OCI-LY1 (cell line): Measurements from ENCODE around the gene NDC80.
"Not testable (repeated sequence)": the region's sequence is repeated elsewhere in the genome, so short reads cannot be mapped to it uniquely, and the experiment has no call there.

Source experiments
- H2AFZ ChIP-seq: fragments of 200-600 bp; sonication (generic), shearing (Covaris generic); 2 replicates; pipeline ENCODE4 v1.6.0; 2014; ENCODE audit warnings: antibody characterized with exemption, mild to moderate bottlenecking, low read length
- H3F3A ChIP-seq: fragments of 200-600 bp; sonication (generic), shearing (Covaris generic); 2 replicates; pipeline ENCODE4 v1.6.0; 2014; ENCODE audit warnings: mild to moderate bottlenecking, antibody characterized with exemption, low read length, moderate library complexity; ENCODE audit not compliant: insufficient read depth
- H3K27ac ChIP-seq: fragments of 200-600 bp; sonication (generic); 2 replicates; pipeline ENCODE4 v1.5.1; 2014; ENCODE audit warnings: low read length, mixed run types, mild to moderate bottlenecking, low read depth; ENCODE audit not compliant: poor library complexity, severe bottlenecking
- H3K27me3 ChIP-seq: fragments of 200-600 bp; sonication (generic); 2 replicates; pipeline ENCODE4 v1.6.0; 2014; ENCODE audit warnings: antibody characterized with exemption, mild to moderate bottlenecking, low read length, moderate library complexity; ENCODE audit not compliant: insufficient read depth
- H3K36me3 ChIP-seq: fragments of 200-600 bp; sonication (generic); 2 replicates; pipeline ENCODE4 v1.6.1; 2014; ENCODE audit warnings: mild to moderate bottlenecking, antibody characterized with exemption, low read length, moderate library complexity, mixed read lengths; ENCODE audit not compliant: insufficient read depth
- H3K4me1 ChIP-seq: fragments of 200-600 bp; sonication (generic); 2 replicates; pipeline ENCODE4 v1.5.1; 2014; ENCODE audit warnings: mild to moderate bottlenecking, low read length, moderate library complexity; ENCODE audit not compliant: insufficient read depth, severe bottlenecking
- H3K4me2 ChIP-seq: fragments of 200-600 bp; sonication (generic), shearing (Covaris generic); 2 replicates; pipeline ENCODE4 v1.6.1; 2014; ENCODE audit warnings: low read length
- H3K4me3 ChIP-seq: fragments of 200-600 bp; sonication (generic); 2 replicates; pipeline ENCODE4 v1.5.1; 2014; ENCODE audit warnings: low read length, low read depth, mild to moderate bottlenecking, mixed read lengths; ENCODE audit not compliant: poor library complexity, severe bottlenecking
- H3K79me2 ChIP-seq: fragments of 200-600 bp; shearing (Covaris generic); 2 replicates; pipeline ENCODE4 v1.6.1; 2016; ENCODE audit warnings: mixed run types, low read length, mixed read lengths; ENCODE audit not compliant: insufficient read depth
- H3K9ac ChIP-seq: fragments of 200-600 bp; sonication (generic), shearing (Covaris generic); 2 replicates; pipeline ENCODE4 v1.6.1; 2014; ENCODE audit warnings: mild to moderate bottlenecking, low read length, mixed read lengths
- H3K9me2 ChIP-seq: fragments of 200-600 bp; sonication (generic), shearing (Covaris generic); 2 replicates; pipeline ENCODE4 v1.6.1; 2014; ENCODE audit warnings: low read depth, mild to moderate bottlenecking, low read length, mixed read lengths
- H3K9me3 ChIP-seq: fragments of 200-600 bp; shearing (Covaris generic); 2 replicates; pipeline ENCODE4 v1.6.1; 2014; ENCODE audit warnings: low read length, mixed read lengths
- H4K20me1 ChIP-seq: fragments of 200-600 bp; sonication (generic), shearing (Covaris generic); 2 replicates; pipeline ENCODE4 v1.6.0; 2016; ENCODE audit warnings: mild to moderate bottlenecking, low read length; ENCODE audit not compliant: insufficient read depth
- CTCF ChIP-seq: fragments of 200-600 bp; sonication (generic), shearing (Covaris generic); IDR thresholded peaks from 2 replicates; pipeline ENCODE4 v1.5.1; 2017; ENCODE audit warnings: mild to moderate bottlenecking, antibody characterized with exemption, low read length, moderate library complexity, mixed read lengths
- EZH2 ChIP-seq: fragments of 200-600 bp; sonication (generic), shearing (Covaris generic); IDR thresholded peaks from 2 replicates; pipeline ENCODE4 v1.8.0; 2017; ENCODE audit warnings: borderline replicate concordance, mixed run types, mild to moderate bottlenecking, antibody characterized with exemption, low read length, moderate library complexity, mixed read lengths

NDC80 gene

GRCh38 chr18:2657788-2658458, 86.6 kb downstream of the NDC80 start:
- no peak overlapping the region for H2AFZ ChIP-seq
- H3F3A ChIP-seq = no peaks in the 10 kb centered on the region
- H3K9ac ChIP-seq = peak overlapping the region; percentile 83
- H3K27me3 ChIP-seq = no peaks in the 10 kb centered on the region
- no peaks in the 10 kb centered on the region for H3K9me2 ChIP-seq
- H3K4me1 ChIP-seq = peaks cover 23% of the 10 kb centered on the region
- peak overlapping the region; percentile 98 for H3K4me3 ChIP-seq
- H3K4me2 ChIP-seq = peak overlapping the region; percentile 77
- no peaks in the 10 kb centered on the region for H4K20me1 ChIP-seq
- H3K9me3 ChIP-seq = no peaks in the 10 kb centered on the region
- peaks cover 5% of the 10 kb centered on the region for H3K36me3 ChIP-seq
- H3K79me2 ChIP-seq = peaks cover 68% of the 10 kb centered on the region
- H3K27ac ChIP-seq = peak overlapping the region; percentile 32
- TF ChIP-seq EZH2 (no peak), CTCF (no peak)

GRCh38 chr18:2660849-2661248, 89.5 kb downstream of the NDC80 start:
- H3F3A ChIP-seq, H3K27ac ChIP-seq, H3K4me2 ChIP-seq, H4K20me1 ChIP-seq, H3K9ac ChIP-seq, H3K9me3 ChIP-seq, H3K9me2 ChIP-seq, H3K4me3 ChIP-seq, H2AFZ ChIP-seq, H3K27me3 ChIP-seq, H3K36me3 ChIP-seq: not testable (repeated sequence)
- Histone ChIP-seq H3K79me2 (peaks cover 97% of the 10 kb centered on the region), H3K4me1 (peaks cover 10% of the 10 kb centered on the region)

- H3K4me3 ChIP-seq, H3K9ac ChIP-seq, H3K9me2 ChIP-seq, H3K27ac ChIP-seq, H3K4me2 ChIP-seq, H4K20me1 ChIP-seq, H2AFZ ChIP-seq, H3K9me3 ChIP-seq, H3K27me3 ChIP-seq, H3F3A ChIP-seq: not testable (repeated sequence)
- Histone ChIP-seq H3K79me2 (peaks cover 91% of the 10 kb centered on the region), H3K4me1 (peaks cover 10% of the 10 kb centered on the region), H3K36me3 (peaks cover 19% of the 10 kb centered on the region)
Observed at GRCh38 chr18:2662288-2662687, 90.9 kb downstream of the NDC80 start.

GRCh38 chr18:2662990-2663389, 91.6 kb downstream of the NDC80 start:
- H3K36me3 ChIP-seq = peaks cover 23% of the 10 kb centered on the region
- no peak overlapping the region for H3K4me3 ChIP-seq
- H2AFZ ChIP-seq = no peak overlapping the region
- no peaks in the 10 kb centered on the region for H3K9me3 ChIP-seq
- H3K4me1 ChIP-seq = peaks cover 7% of the 10 kb centered on the region
- H3K79me2 ChIP-seq = peaks cover 84% of the 10 kb centered on the region
- no peak for TF ChIP-seq EZH2
- no peak for TF ChIP-seq CTCF
- H3K9me2 ChIP-seq = no peaks in the 10 kb centered on the region
- no peaks in the 10 kb centered on the region for H3K27me3 ChIP-seq
- no peak overlapping the region for H3K9ac ChIP-seq
- H3K4me2 ChIP-seq = no peak overlapping the region
- H4K20me1 ChIP-seq = no peaks in the 10 kb centered on the region
- H3K27ac ChIP-seq = no peak overlapping the region
- H3F3A ChIP-seq = no peaks in the 10 kb centered on the region
